RWPE1 (cell line): ENCODE data around the gene UNC5B.
"Not testable (repeated sequence)": the region's sequence is repeated elsewhere in the genome, so short reads cannot be mapped to it uniquely, and the experiment has no call there.

Experiments used
- CTCF ChIA-PET: fragments of 350-600 bp; sonication (Branson Sonifier 250); formaldehyde crosslinking; extraction: SDS; loops from one replicate; lab custom pipeline; 2021; lab: Yijun Ruan, JAX
- POLR2A ChIA-PET: fragments of 400-600 bp; formaldehyde crosslinking; extraction: SDS; loops from one replicate; lab custom pipeline; 2020; ENCODE audit warnings: antibody characterized with exemption; ENCODE audit not compliant: low non-redundant PET; lab: Yijun Ruan, JAX
- DNase-seq: peaks from one replicate; pipeline ENCODE4 v3.0.0; 2012; ENCODE audit warnings: low spot score
- H3K27ac ChIP-seq: fragments of 450-650 bp; 2 replicates; pipeline ENCODE4 v1.5.1; 2017
- TF ChIP-seq, protein P1 (sequence below): fragments of 450-650 bp; conservative IDR thresholded peaks from 2 replicates; pipeline ENCODE4 v1.5.1; 2017; ENCODE audit warnings: low read depth, mild to moderate bottlenecking

Gene UNC5B

DNA sequence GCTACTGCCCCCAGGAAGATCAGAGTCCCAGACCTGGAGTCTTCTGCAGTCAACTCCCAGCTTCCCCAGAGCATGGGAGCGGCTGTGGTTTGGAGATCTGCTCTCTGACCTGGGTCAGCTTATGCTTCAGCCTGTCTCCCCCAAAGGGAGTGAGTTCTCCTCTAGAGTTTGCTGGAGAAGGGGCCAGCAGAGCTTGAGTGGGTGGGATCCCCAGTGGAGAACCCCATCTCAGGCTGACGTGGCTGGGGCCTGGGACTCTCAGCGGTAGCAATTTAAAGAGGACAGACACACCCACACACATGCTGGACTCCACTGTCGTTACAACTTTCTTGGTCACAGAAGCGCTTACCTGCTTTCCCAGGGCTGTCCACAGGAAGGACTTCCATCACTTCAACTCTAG is 6.3 kb downstream of the UNC5B start:
- TF ChIP-seq, protein P1, sequence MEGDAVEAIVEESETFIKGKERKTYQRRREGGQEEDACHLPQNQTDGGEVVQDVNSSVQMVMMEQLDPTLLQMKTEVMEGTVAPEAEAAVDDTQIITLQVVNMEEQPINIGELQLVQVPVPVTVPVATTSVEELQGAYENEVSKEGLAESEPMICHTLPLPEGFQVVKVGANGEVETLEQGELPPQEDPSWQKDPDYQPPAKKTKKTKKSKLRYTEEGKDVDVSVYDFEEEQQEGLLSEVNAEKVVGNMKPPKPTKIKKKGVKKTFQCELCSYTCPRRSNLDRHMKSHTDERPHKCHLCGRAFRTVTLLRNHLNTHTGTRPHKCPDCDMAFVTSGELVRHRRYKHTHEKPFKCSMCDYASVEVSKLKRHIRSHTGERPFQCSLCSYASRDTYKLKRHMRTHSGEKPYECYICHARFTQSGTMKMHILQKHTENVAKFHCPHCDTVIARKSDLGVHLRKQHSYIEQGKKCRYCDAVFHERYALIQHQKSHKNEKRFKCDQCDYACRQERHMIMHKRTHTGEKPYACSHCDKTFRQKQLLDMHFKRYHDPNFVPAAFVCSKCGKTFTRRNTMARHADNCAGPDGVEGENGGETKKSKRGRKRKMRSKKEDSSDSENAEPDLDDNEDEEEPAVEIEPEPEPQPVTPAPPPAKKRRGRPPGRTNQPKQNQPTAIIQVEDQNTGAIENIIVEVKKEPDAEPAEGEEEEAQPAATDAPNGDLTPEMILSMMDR: no peak
- ChIA-PET POLR2A (interaction anchor here (0.7 kb wide), 1 partner anchor 603 kb away, joined by 3 read pairs; no protein-coding TSS in a partner anchor), CTCF (interaction anchor here (0.6 to 1.0 kb wide), 2 partner anchors 12 to 294 kb away, joined by 3 to 4 read pairs; no protein-coding TSS in a partner anchor)
- no peak for DNase-seq
- H3K27ac ChIP-seq: peak overlapping the region; percentile 89

DNA sequence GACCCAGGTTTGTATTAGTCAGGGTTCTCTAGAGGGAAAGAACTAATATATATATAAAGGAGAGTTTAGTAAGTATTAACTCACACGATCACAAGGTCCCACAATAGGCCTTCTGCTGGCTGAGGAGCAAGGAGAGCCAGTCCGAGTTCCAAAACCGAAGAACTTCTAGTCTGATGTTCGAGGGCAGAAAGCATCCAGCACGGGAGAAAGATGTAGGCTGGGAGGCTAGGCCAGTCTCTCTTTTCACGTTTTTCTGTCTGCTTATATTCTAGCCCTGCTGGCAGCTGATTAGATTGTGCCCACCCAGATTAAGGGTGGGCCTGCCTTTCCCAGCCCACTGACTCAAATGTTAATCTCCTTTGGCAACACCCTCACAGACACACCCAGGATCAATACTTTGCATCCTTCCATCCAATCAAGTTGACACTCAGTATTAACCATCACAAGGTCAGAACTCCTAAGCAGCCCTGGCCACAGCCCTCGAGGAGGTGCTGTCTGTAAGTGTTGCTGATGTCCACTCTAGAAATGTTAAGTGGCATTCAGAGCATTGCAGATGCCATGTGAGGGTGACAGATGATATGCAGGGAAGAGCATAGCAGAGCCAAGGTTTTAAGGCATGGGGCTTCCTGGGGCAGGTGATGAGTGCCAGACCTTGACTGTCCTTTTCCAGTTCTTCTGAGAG is 7.0 kb downstream of the UNC5B start:
- CTCF ChIA-PET, H3K27ac ChIP-seq, DNase-seq: not testable (repeated sequence)
- POLR2A ChIA-PET: interaction anchor here (0.7 kb wide), 1 partner anchor 65 kb away, joined by 3 read pairs; no protein-coding TSS in a partner anchor

- no peak for DNase-seq
- H3K27ac ChIP-seq: 0 out of 2 replicates have a peak overlapping the region, but pooled peaks have one; percentile 18
- TF ChIP-seq, protein P1: no peak
- ChIA-PET POLR2A (interaction anchor here (0.7 kb wide), 1 partner anchor 64 kb away, joined by 3 read pairs; no protein-coding TSS in a partner anchor), CTCF (interaction anchor here (0.6 kb wide), 1 partner anchor 1882 kb away, joined by 3 read pairs; no protein-coding TSS in a partner anchor)
Measured at GRCh38 chr10:71219918-71220688, 7.7 kb downstream of the UNC5B start.

- H3K27ac ChIP-seq: peak overlapping the region; percentile 18
- ChIA-PET POLR2A (no interaction called here), CTCF (interaction anchor here (0.6 kb wide), 1 partner anchor 1883 kb away, joined by 3 read pairs; no protein-coding TSS in a partner anchor)
- TF ChIP-seq, protein P1: no peak
- no peak for DNase-seq
Measured at GRCh38 chr10:71220689-71221540, 8.5 kb downstream of the UNC5B start.

DNA sequence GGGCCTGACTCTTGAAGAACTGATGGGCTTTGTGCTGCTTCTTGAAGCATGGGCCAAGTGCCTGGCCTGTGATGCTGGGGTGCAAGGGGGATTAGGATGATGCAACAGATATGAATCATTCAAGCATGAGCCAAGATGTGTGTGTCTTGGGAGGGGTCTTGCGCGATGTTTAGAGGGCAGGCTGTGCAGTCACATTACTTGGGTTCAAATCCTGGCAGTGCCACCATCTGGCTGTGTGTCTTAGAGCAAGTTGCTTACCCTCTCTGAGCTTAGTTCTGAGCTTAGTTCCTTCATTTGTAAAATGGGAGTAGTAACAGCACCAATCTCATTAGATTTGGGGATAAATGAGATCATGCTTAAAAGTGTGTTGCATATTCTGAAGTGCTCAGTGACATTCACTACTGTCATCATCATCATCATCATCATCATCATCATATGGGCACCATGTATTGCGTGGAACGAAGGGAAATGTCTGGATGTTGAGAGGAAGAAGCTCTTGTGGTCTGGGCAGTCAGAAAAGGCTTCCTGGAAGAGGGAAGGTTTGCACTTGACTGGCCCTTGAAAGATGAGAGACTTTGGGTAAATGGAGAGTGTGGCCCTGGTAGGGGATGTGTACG is 9.3 kb downstream of the UNC5B start:
- DNase-seq: no peak
- POLR2A ChIA-PET: interaction anchor here (0.6 kb wide), 1 partner anchor 475 kb away, joined by 3 read pairs; no protein-coding TSS in a partner anchor
- H3K27ac ChIP-seq: 0 out of 2 replicates have a peak overlapping the region, but pooled peaks have one; percentile 18
- CTCF ChIA-PET: no interaction called here
- TF ChIP-seq, protein P1: no peak
